Measurements from ENCODE around the gene NOTO. TPM values are rescaled to one million over a fixed set of nuclear protein-coding genes. Genes with fewer than 3 reads are reported as not detected.

The NOTO gene
- total RNA-seq, 1 donor from 2014 or later: not detected

DNA sequence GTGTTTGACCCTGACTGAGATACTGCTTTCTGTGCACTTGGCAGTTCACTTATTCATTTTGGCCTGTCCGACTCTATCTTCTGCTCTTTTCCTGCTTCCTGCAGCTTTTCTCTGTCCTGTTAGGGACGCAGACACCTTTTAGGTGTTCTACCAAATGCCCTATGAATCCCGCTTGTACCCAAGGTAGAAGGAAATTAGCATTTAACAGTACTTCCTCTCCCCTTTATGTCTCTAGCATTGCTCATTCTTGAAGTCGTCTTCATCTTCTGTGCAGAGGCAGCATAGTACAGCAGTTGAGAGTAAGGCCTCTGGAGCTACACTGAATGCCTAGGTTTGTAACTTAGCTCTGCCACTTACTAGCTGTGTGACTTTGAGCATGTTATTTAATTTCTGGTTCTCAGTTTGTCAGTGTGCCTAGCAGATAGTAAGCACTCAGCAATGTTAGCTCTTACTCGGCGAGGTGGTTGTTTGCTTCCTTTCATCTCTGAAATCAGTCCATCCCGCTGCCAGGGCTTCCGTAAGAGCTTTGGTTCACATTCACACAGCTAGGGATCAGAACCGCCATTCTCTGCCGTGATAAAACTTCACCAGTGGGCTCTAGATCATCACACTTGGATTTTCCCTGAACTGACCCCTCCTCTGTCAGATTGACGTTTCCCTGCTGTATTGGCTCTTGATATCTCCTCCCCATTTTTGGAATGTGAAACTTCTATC lies 33.1 kb downstream of the NOTO start:
- Histone ChIP-seq H3K36me3 (no peaks in the 10 kb centered on the region), H3F3A (ENCODE audit: low read depth) (peaks cover 20% of the 10 kb centered on the region), H3K9ac (peak overlapping the region; percentile 98), H3K79me2 (ENCODE audit: low read depth) (peaks cover 64% of the 10 kb centered on the region), H3K4me3 (peak overlapping the region; percentile 86), H4K20me1 (ENCODE audit: low read depth) (peaks cover 60% of the 10 kb centered on the region), H3K9me3 (ENCODE audit: low read depth) (no peaks in the 10 kb centered on the region), H3K27ac (no peak overlapping the region), H3K4me2 (peak overlapping the region; percentile 78), H3K4me1 (peaks cover 17% of the 10 kb centered on the region), H2AFZ (replicated peaks) (no peak overlapping the region), H3K27me3 (no peaks in the 10 kb centered on the region)
- H3K4me1 Mint-ChIP-seq: peaks cover 28% of the 10 kb centered on the region
- H3K4me3 Mint-ChIP-seq: peak overlapping the region; percentile 99
- peaks cover 4% of the 10 kb centered on the region for H3K27me3 Mint-ChIP-seq (ENCODE audit: insufficient read depth, low read depth)
- no peaks in the 10 kb centered on the region for H3K36me3 Mint-ChIP-seq
- H3K9me3 Mint-ChIP-seq: no peaks in the 10 kb centered on the region
- no peak for DNase-seq (ENCODE audit: low spot score)
- H3K27ac Mint-ChIP-seq: peak overlapping the region; percentile 96
- TF ChIP-seq, protein P1, sequence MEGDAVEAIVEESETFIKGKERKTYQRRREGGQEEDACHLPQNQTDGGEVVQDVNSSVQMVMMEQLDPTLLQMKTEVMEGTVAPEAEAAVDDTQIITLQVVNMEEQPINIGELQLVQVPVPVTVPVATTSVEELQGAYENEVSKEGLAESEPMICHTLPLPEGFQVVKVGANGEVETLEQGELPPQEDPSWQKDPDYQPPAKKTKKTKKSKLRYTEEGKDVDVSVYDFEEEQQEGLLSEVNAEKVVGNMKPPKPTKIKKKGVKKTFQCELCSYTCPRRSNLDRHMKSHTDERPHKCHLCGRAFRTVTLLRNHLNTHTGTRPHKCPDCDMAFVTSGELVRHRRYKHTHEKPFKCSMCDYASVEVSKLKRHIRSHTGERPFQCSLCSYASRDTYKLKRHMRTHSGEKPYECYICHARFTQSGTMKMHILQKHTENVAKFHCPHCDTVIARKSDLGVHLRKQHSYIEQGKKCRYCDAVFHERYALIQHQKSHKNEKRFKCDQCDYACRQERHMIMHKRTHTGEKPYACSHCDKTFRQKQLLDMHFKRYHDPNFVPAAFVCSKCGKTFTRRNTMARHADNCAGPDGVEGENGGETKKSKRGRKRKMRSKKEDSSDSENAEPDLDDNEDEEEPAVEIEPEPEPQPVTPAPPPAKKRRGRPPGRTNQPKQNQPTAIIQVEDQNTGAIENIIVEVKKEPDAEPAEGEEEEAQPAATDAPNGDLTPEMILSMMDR (IDR thresholded peaks at IDR 0.05): no peak
- no peak for TF ChIP-seq EZH2phosphoT487 (IDR thresholded peaks at IDR 0.05)

DNA sequence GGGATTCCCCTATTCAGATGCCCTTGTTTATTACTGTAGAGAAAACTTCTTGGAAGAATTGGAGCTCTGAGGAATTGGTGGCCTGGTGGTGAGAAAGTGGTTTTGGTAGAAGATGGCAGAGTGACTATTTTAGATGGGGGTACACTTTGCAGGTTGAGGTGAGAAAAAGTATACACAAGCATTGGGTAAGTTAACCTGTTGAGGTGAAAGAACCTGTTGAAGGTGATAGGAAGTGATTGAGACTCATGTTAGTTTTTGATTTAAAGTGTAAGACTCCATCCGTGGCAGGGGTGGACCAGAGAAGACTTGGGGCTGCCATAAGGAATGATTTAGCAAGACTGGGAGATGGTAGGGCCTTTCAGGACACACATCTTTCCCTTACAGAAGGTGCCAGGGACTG lies 34.8 kb downstream of the NOTO start:
- H4K20me1 ChIP-seq (ENCODE audit: low read depth): peaks cover 77% of the 10 kb centered on the region
- Mint-ChIP-seq H3K27ac (no peak overlapping the region), H3K4me1 (peaks cover 28% of the 10 kb centered on the region), H3K9me3 (no peaks in the 10 kb centered on the region), H3K27me3 (ENCODE audit: insufficient read depth, low read depth) (peaks cover 4% of the 10 kb centered on the region), H3K36me3 (no peaks in the 10 kb centered on the region), H3K4me3 (no peak overlapping the region)
- no peak overlapping the region for H3K4me2 ChIP-seq
- no peak overlapping the region for H3K27ac ChIP-seq
- DNase-seq (ENCODE audit: low spot score): no peak
- peaks cover 17% of the 10 kb centered on the region for H3K4me1 ChIP-seq
- no peaks in the 10 kb centered on the region for H3K9me3 ChIP-seq (ENCODE audit: low read depth)
- H2AFZ ChIP-seq (replicated peaks): no peak overlapping the region
- H3F3A ChIP-seq (ENCODE audit: low read depth): peaks cover 20% of the 10 kb centered on the region
- peaks cover 81% of the 10 kb centered on the region for H3K79me2 ChIP-seq (ENCODE audit: low read depth)
- peaks cover 6% of the 10 kb centered on the region for H3K36me3 ChIP-seq
- H3K27me3 ChIP-seq: no peaks in the 10 kb centered on the region
- H3K9ac ChIP-seq: no peak overlapping the region
- no peak overlapping the region for H3K4me3 ChIP-seq
- TF ChIP-seq EZH2phosphoT487 (IDR thresholded peaks at IDR 0.05) (no peak), EZH2 (IDR thresholded peaks at IDR 0.05) (no peak)
- TF ChIP-seq, protein P1 (IDR thresholded peaks at IDR 0.05): no peak

DNA sequence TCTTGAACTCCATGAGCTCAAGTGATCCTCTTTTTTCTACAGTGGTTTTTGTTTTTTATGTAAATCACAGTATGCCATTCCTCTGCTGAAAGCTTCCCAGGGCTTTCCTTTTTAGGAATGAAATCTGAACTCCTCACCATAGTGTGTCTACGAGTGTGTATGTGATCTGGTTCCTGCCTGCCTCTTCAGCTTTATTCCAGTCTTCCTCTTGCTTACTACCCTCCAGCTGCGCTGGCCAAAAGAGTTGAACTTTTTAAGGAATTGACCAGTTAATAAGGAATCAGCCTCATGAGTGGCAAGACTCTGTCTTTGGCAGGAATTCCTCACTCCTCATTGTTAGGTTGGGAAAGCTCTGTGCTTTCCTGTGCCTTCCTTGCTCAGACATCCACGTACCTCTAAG lies 35.8 kb downstream of the NOTO start:
- no peak overlapping the region for H3K4me3 ChIP-seq
- peak overlapping the region; percentile 7 for H3K4me2 ChIP-seq

More for the DNA sequence above, 35.8 kb downstream of the NOTO start:
- Histone ChIP-seq H3F3A (ENCODE audit: low read depth) (peaks cover 20% of the 10 kb centered on the region), H2AFZ (replicated peaks) (no peak overlapping the region), H3K9ac (no peak overlapping the region), H3K27me3 (no peaks in the 10 kb centered on the region), H3K4me1 (peaks cover 12% of the 10 kb centered on the region), H4K20me1 (ENCODE audit: low read depth) (peaks cover 87% of the 10 kb centered on the region), H3K9me3 (ENCODE audit: low read depth) (no peaks in the 10 kb centered on the region), H3K79me2 (ENCODE audit: low read depth) (peaks cover 91% of the 10 kb centered on the region), H3K27ac (peak overlapping the region; percentile 65), H3K36me3 (peaks cover 6% of the 10 kb centered on the region)
- peaks cover 25% of the 10 kb centered on the region for H3K4me1 Mint-ChIP-seq
- no peaks in the 10 kb centered on the region for H3K27me3 Mint-ChIP-seq (ENCODE audit: insufficient read depth, low read depth)
- no peak for DNase-seq (ENCODE audit: low spot score)
- no peak overlapping the region for H3K27ac Mint-ChIP-seq
- peaks cover 4% of the 10 kb centered on the region for H3K36me3 Mint-ChIP-seq
- TF ChIP-seq, protein P1 (IDR thresholded peaks at IDR 0.05): no peak
- TF ChIP-seq EZH2phosphoT487 (IDR thresholded peaks at IDR 0.05): no peak
- H3K9me3 Mint-ChIP-seq: no peaks in the 10 kb centered on the region
- H3K4me3 Mint-ChIP-seq: no peak overlapping the region
